B cell (primary cell): ENCODE measurements around the gene NUP58. TPM values are rescaled to one million over a fixed set of nuclear protein-coding genes. Genes with fewer than 3 reads are reported as not detected.
A peak's percentile ranks its signal among the peaks of the same experiment; 100 is the strongest.

Experiments
- ATAC-seq: fragments of 200-7000 bp; cut with Tn5 transposase; one replicate; pipeline ENCODE4 v1.10.0; 2021; ENCODE audit warnings: low read depth, mild to moderate bottlenecking, moderate number of reproducible peaks, moderate library complexity
- CTCF ChIA-PET: fragments of 350-600 bp; sonication (Branson Sonifier 250); formaldehyde crosslinking; loops from one replicate; lab custom pipeline; 2021; ENCODE audit warnings: antibody characterized with exemption, inconsistent platforms; lab: Charles Lee
- POLR2A ChIA-PET: fragments of 350-600 bp; sonication (Branson Sonifier 250); formaldehyde crosslinking; loops from one replicate; lab custom pipeline; 2021; ENCODE audit warnings: antibody characterized with exemption; lab: Charles Lee
- DNase-seq: peaks from one replicate; pipeline ENCODE4 v3.0.0; 2013
- H2AFZ ChIP-seq: 2 replicates; pipeline ENCODE4 v1.6.1; 2012; ENCODE audit warnings: mild to moderate bottlenecking, low read depth, low read length; ENCODE audit not compliant: insufficient read depth, poor library complexity, severe bottlenecking
- H3K27ac ChIP-seq, 2 donors: 1 replicate in 1 of 2; 2 replicates in 1 of 2; pipeline ENCODE4 v1.5.1; 2012 to 2013; ENCODE audit warnings: low read length in 2 of 2, mild to moderate bottlenecking in 2 of 2, moderate library complexity in 1 of 2
- H3K27me3 ChIP-seq, 4 experiments: fragments of 200-600 bp in 1 of 4; sonication (generic) in 1 of 4; replicated peaks in 1 of 4; 1 replicate in 2 of 4; 2 replicates in 2 of 4; pipeline versions ENCODE4 v1.6.1 to v1.7.0; 2013 to 2016; ENCODE audit warnings: low read length in 3 of 4, mild to moderate bottlenecking in 2 of 4, mixed read lengths in 1 of 4, moderate library complexity in 1 of 4; ENCODE audit not compliant: insufficient read depth in 4 of 4, control insufficient read depth in 3 of 4; ENCODE audit errors: control extremely low read depth in 1 of 4
- H3K36me3 ChIP-seq, 2 experiments: replicated peaks in 1 of 2; 1 replicate in 1 of 2; 2 replicates in 1 of 2; pipeline versions ENCODE4 v1.6.1 to v1.7.1; 2013; ENCODE audit warnings: low read length in 1 of 2; ENCODE audit not compliant: insufficient read depth in 2 of 2, control insufficient read depth in 1 of 2; ENCODE audit errors: control extremely low read depth in 1 of 2, extremely low read depth in 1 of 2
- H3K4me1 ChIP-seq, 2 donors: fragments of 200-600 bp in 1 of 2; sonication (generic) in 1 of 2; 1 replicate in 1 of 2; 2 replicates in 1 of 2; pipeline versions ENCODE4 v1.5.1 to v1.6.1; 2013 to 2017; ENCODE audit warnings: low read length in 2 of 2; ENCODE audit not compliant: control insufficient read depth in 2 of 2, insufficient read depth in 2 of 2
- H3K4me2 ChIP-seq: replicated peaks from 2 replicates; pipeline ENCODE3; 2012; ENCODE audit warnings: mild to moderate bottlenecking, low read depth, low read length; ENCODE audit not compliant: poor library complexity, severe bottlenecking
- H3K4me3 ChIP-seq, 5 experiments: fragments of 200-600 bp in 1 of 5; sonication (generic) in 1 of 5; 1 replicate in 3 of 5; 2 replicates in 2 of 5; pipeline versions ENCODE4 v1.5.1 to v1.7.0; 2011 to 2016; ENCODE audit warnings: low read length in 4 of 5, mild to moderate bottlenecking in 4 of 5, low read depth in 2 of 5, control low read depth in 1 of 5, moderate library complexity in 1 of 5; ENCODE audit not compliant: insufficient read depth in 1 of 5; ENCODE audit errors: control extremely low read depth in 1 of 5, extremely low read depth in 1 of 5
- H3K79me2 ChIP-seq: fragments of 200-600 bp; sonication (generic); one replicate; pipeline ENCODE4 v1.6.0; 2016; ENCODE audit warnings: low read length; ENCODE audit not compliant: control insufficient read depth, insufficient read depth
- H3K9ac ChIP-seq: fragments of 200-600 bp; sonication (generic); 2 replicates; pipeline ENCODE4 v1.6.1; 2017; ENCODE audit warnings: mild to moderate bottlenecking, low read length, moderate library complexity
- H3K9me3 ChIP-seq, 3 donors: one replicate each; pipeline versions ENCODE4 v1.6.1 to v1.7.1; 2013; ENCODE audit warnings: low read length in 2 of 3; ENCODE audit not compliant: control insufficient read depth in 2 of 3, insufficient read depth in 1 of 3; ENCODE audit errors: control extremely low read depth in 1 of 3
- H4K20me1 ChIP-seq: 2 replicates; pipeline ENCODE4 v1.6.0; 2012; ENCODE audit warnings: mild to moderate bottlenecking, low read length; ENCODE audit not compliant: insufficient read depth, control insufficient read depth, poor library complexity, severe bottlenecking
- H3K27ac Mint-ChIP-seq: one replicate; pipeline ENCODE4 v1.8.0; 2021; ENCODE audit warnings: mixed read lengths
- H3K27me3 Mint-ChIP-seq: one replicate; pipeline ENCODE4 v1.8.0; 2021; ENCODE audit warnings: mixed read lengths
- H3K4me1 Mint-ChIP-seq: one replicate; pipeline ENCODE4 v1.8.0; 2021; ENCODE audit warnings: mixed read lengths
- H3K4me3 Mint-ChIP-seq: one replicate; pipeline ENCODE4 v1.8.0; 2021; ENCODE audit warnings: mixed read lengths
- H3K9me3 Mint-ChIP-seq: one replicate; pipeline ENCODE4 v1.8.0; 2022; ENCODE audit warnings: mixed read lengths; ENCODE audit not compliant: insufficient read depth
- CTCF ChIP-seq: fragments of 200-600 bp; IDR thresholded peaks from one replicate; pipeline ENCODE4 v1.8.0; 2022; ENCODE audit warnings: antibody characterized with exemption, mild to moderate bottlenecking
- EZH2 ChIP-seq: IDR thresholded peaks from 2 replicates; pipeline ENCODE4 v1.6.1; 2012; ENCODE audit warnings: borderline replicate concordance, low read depth, mild to moderate bottlenecking, moderate library complexity, low read length; ENCODE audit not compliant: insufficient read depth, poor library complexity, severe bottlenecking
- WGBS: methylation state at CpG from one replicate; pipeline ENCODE4 v1.1.5; 2013; ENCODE audit warnings: missing lambda C conversion rate; ENCODE audit not compliant: insufficient coverage; 5-methylcytosine and 5-hydroxymethylcytosine counted together
- intact Hi-C: fragments of 100-400 bp; cut with micrococcal nuclease; formaldehyde crosslinking; loops from one replicate; pipeline ENCODE4 v1.10.0; 2022
- polyA plus RNA-seq: library from polyadenylated mRNA; depleted of rRNA; stranded (reverse); fragments of >200 nt; gene quantifications from 2 replicates; pipeline ENCODE4 v1.2.3, GENCODE V29; 2012
- total RNA-seq, 2 donors: library from RNA; stranded (reverse); fragments of 120-200 nt in 1 of 2; gene quantifications; 1 replicate in 1 of 2; 2 replicates in 1 of 2; pipeline versions ENCODE4 v1.2.3 to v1.2.4, GENCODE V29; 2013 to 2022

Gene NUP58
- total and polyA plus RNA-seq, 2 donors (not counting 1 experiment from before 2014, with no cell fraction given): 11.8 to 41.0 TPM

GRCh38 chr13:25372284-25373081 lies 71.1 kb downstream of the NUP58 start:
- peak overlapping the region; percentile 73 for H3K4me3 Mint-ChIP-seq
- H4K20me1 ChIP-seq: no peaks in the 10 kb centered on the region
- H3K79me2 ChIP-seq: no peaks in the 10 kb centered on the region
- ATAC-seq: no peak
- peaks cover 20% of the 10 kb centered on the region for H3K4me1 Mint-ChIP-seq
- H3K27me3 Mint-ChIP-seq: peaks cover 62% of the 10 kb centered on the region
- H3K9ac ChIP-seq: no peak overlapping the region
- TF ChIP-seq EZH2 (no peak), CTCF (no peak)
- H3K9me3 Mint-ChIP-seq: no peaks in the 10 kb centered on the region
- peaks cover 14 to 15% of the 10 kb centered on the region in 2 donors for H3K4me1 ChIP-seq
- H3K27ac ChIP-seq: no peak overlapping the region
- ChIA-PET POLR2A (no interaction called here), CTCF (no interaction called here)
- H3K9me3 ChIP-seq: peaks cover 0 to 4% (median 0%) of the 10 kb centered on the region in 3 donors
- DNase-seq: peak; percentile 8
- H3K27me3 ChIP-seq: peaks cover 0 to 47% (median 23%) of the 10 kb centered on the region in 4 experiments
- peak overlapping the region; percentile 74 for H3K4me2 ChIP-seq
- WGBS: 13% methylated on average over 75 of the region's 82 CpGs
- H3K36me3 ChIP-seq: no peaks in the 10 kb centered on the region
- H3K27ac Mint-ChIP-seq: no peak overlapping the region
- H2AFZ ChIP-seq: peak overlapping the region; percentile 33
- peak overlapping the region in 2 of 5 experiments; percentile 8 to 31 for H3K4me3 ChIP-seq
- intact Hi-C loops: no loop called here
